GM12878 (cell line): ENCODE data around the gene CFAP61. TPM values are rescaled to one million over a fixed set of nuclear protein-coding genes. Genes with fewer than 3 reads are reported as not detected.
"Not testable (repeated sequence)": the region's sequence is repeated elsewhere in the genome, so short reads cannot be mapped to it uniquely, and the experiment has no call there.

ENCODE experiments used
- ATAC-seq: fragments of 200-7000 bp; cut with Tn5 transposase; 3 replicates; pipeline ENCODE4 v1.9.1; 2020; ENCODE audit warnings: mild to moderate bottlenecking, moderate library complexity
- BruUV-seq: library from RNA; stranded (reverse); fragments of 400-500 nt; replicated peaks from 2 replicates; lab custom pipeline; 2021; lab: Mats Ljungman, UMichigan
- CTCF ChIA-PET: fragments of 300-600 bp; sonication (Branson Sonifier 250); formaldehyde crosslinking; extraction: SDS; loops from one replicate; lab custom pipeline; 2021; ENCODE audit warnings: inconsistent platforms; lab: Yijun Ruan, JAX
- POLR2A ChIA-PET: fragments of 350-600 bp; formaldehyde crosslinking; extraction: SDS; loops from one replicate; lab custom pipeline; 2021; ENCODE audit warnings: inconsistent platforms; lab: Charles Lee
- RAD21 ChIA-PET: fragments of 300-600 bp; sonication (Branson Sonifier 250); formaldehyde crosslinking; loops from one replicate; lab custom pipeline; 2023; ENCODE audit warnings: antibody characterized with exemption; ENCODE audit not compliant: unreplicated experiment; lab: Charles Lee
- SMC1A ChIA-PET: fragments of 300-600 bp; sonication (Branson Sonifier 250); formaldehyde crosslinking; loops from one replicate; lab custom pipeline; 2023; ENCODE audit not compliant: unreplicated experiment, uncharacterized antibody; lab: Charles Lee
- DNase-seq: peaks from one replicate; pipeline ENCODE4 v3.0.0-alpha.2; 2011; ENCODE audit warnings: low read depth, low spot score
- FAIRE-seq: peaks from 3 replicates; lab custom pipeline; 2011; peaks lifted over from hg19 to GRCh38; lab: Jason Lieb, UNC
- H2AFZ ChIP-seq: 2 replicates; pipeline ENCODE4 v1.6.0; 2011; ENCODE audit warnings: low read depth, low read length, control low read depth; ENCODE audit not compliant: control insufficient read depth
- H3K27ac ChIP-seq: 2 replicates; pipeline ENCODE4 v1.5.1; 2011; ENCODE audit warnings: control low read depth; ENCODE audit not compliant: control insufficient read depth, insufficient read depth
- H3K27me3 ChIP-seq, 2 experiments: replicated peaks in 1 of 2; 2 replicates each; pipeline versions ENCODE4 v1.6.0 to v1.6.1; 2011; ENCODE audit warnings: low read length in 1 of 2; ENCODE audit not compliant: control insufficient read depth in 2 of 2, insufficient read depth in 2 of 2
- H3K36me3 ChIP-seq, 2 experiments: 2 replicates each; pipeline ENCODE4 v1.5.1; 2011; ENCODE audit warnings: low read length in 1 of 2; ENCODE audit not compliant: control insufficient read depth in 2 of 2, insufficient read depth in 2 of 2
- H3K4me1 ChIP-seq: 2 replicates; pipeline ENCODE4 v1.6.1; 2011; ENCODE audit warnings: mild to moderate bottlenecking, low read length, moderate library complexity, mixed read lengths; ENCODE audit not compliant: control insufficient read depth, insufficient read depth
- H3K4me2 ChIP-seq: 2 replicates; pipeline ENCODE4 v1.6.0; 2011; ENCODE audit warnings: control low read depth; ENCODE audit not compliant: control insufficient read depth, insufficient read depth
- H3K4me3 ChIP-seq: fragments of 200-600 bp; sonication (generic); 2 replicates; pipeline ENCODE4 v1.5.1; 2016
- H3K79me2 ChIP-seq: 2 replicates; pipeline ENCODE4 v1.6.0; 2011; ENCODE audit warnings: low read length; ENCODE audit not compliant: control insufficient read depth, insufficient read depth
- H3K9ac ChIP-seq: 2 replicates; pipeline ENCODE4 v1.8.0; 2011; ENCODE audit warnings: low read length, control low read depth, mixed read lengths; ENCODE audit not compliant: control insufficient read depth, insufficient read depth
- H3K9me3 ChIP-seq: replicated peaks from 3 replicates; pipeline ENCODE4 v1.5.1; 2011; ENCODE audit warnings: mild to moderate bottlenecking, low read length; ENCODE audit not compliant: control insufficient read depth, insufficient read depth
- H4K20me1 ChIP-seq: 2 replicates; pipeline ENCODE4 v1.6.0; 2011; ENCODE audit not compliant: control insufficient read depth, insufficient read depth
- CBX5 ChIP-seq: sonication (generic); IDR thresholded peaks from 2 replicates; pipeline ENCODE4 v1.6.1; 2016; ENCODE audit warnings: low read depth, moderate library complexity, mild to moderate bottlenecking, inconsistent platforms
- CREB1 ChIP-seq: IDR thresholded peaks from 2 replicates; pipeline ENCODE4 v1.6.1; 2012; ENCODE audit warnings: low read depth, mild to moderate bottlenecking, inconsistent platforms
- HCFC1 ChIP-seq: fragments of 150-350 bp; IDR thresholded peaks from 2 replicates; pipeline ENCODE4 v1.6.1; 2014; ENCODE audit warnings: low read length
- IRF4 ChIP-seq: IDR thresholded peaks from 2 replicates; pipeline ENCODE4 v1.6.1; 2011; ENCODE audit warnings: low read depth, low read length
- NFXL1 ChIP-seq: fragments of 450-650 bp; IDR thresholded peaks from 2 replicates; pipeline ENCODE4 v1.6.1; 2017; ENCODE audit warnings: antibody characterized with exemption, mild to moderate bottlenecking, borderline replicate concordance
- NKRF ChIP-seq: fragments of 450-650 bp; conservative IDR thresholded peaks from 2 replicates; pipeline ENCODE4 v1.6.1; 2017; ENCODE audit warnings: mild to moderate bottlenecking, moderate library complexity
- PAX8 ChIP-seq: fragments of 450-650 bp; IDR thresholded peaks from 2 replicates; pipeline ENCODE4 v1.6.1; 2017; ENCODE audit warnings: mild to moderate bottlenecking, moderate library complexity
- POLR2AphosphoS2 ChIP-seq: IDR thresholded peaks from 2 replicates; pipeline ENCODE4 v1.6.1; 2011; ENCODE audit warnings: low read depth, mild to moderate bottlenecking, low read length, improper control_type of control experiment, moderate library complexity
- RAD21 ChIP-seq: IDR thresholded peaks from 2 replicates; pipeline ENCODE4 v1.6.1; 2011; ENCODE audit warnings: mild to moderate bottlenecking, low read depth, low read length, moderate library complexity; ENCODE audit not compliant: insufficient read depth
- RB1 ChIP-seq: fragments of 450-650 bp; formaldehyde crosslinking; IDR thresholded peaks from 2 replicates; pipeline ENCODE4 v1.6.1; 2017; ENCODE audit warnings: mild to moderate bottlenecking, borderline replicate concordance
- RELA ChIP-seq: fragments of 450-650 bp; IDR thresholded peaks from 2 replicates; pipeline ENCODE4 v1.8.0; 2014; ENCODE audit warnings: borderline replicate concordance; ENCODE audit not compliant: partially characterized antibody
- SP1 ChIP-seq: IDR thresholded peaks from one replicate; pipeline ENCODE4 v1.6.1; 2011; ENCODE audit warnings: low read depth, low read length
- STAT3 ChIP-seq: IDR thresholded peaks from 2 replicates; pipeline ENCODE4 v1.6.1; 2011; ENCODE audit warnings: low read depth, low read length, improper control_type of control experiment
- WRNIP1 ChIP-seq: IDR thresholded peaks from 2 replicates; pipeline ENCODE4 v1.6.1; 2011; ENCODE audit warnings: low read depth, low read length, improper control_type of control experiment, borderline replicate concordance
- ZBED1 ChIP-seq: IDR thresholded peaks from 2 replicates; pipeline ENCODE4 v1.6.1; 2016; ENCODE audit warnings: borderline replicate concordance
- ZNF274 ChIP-seq: IDR thresholded peaks from one replicate; pipeline ENCODE4 v1.8.0; 2011; ENCODE audit not compliant: insufficient read length, insufficient read depth
- ZNF384 ChIP-seq: IDR thresholded peaks from 2 replicates; pipeline ENCODE4 v1.6.1; 2012; ENCODE audit warnings: low read depth, mild to moderate bottlenecking, low read length, improper control_type of control experiment, borderline replicate concordance
- WGBS: methylation state at CpG from one replicate; pipeline ENCODE4 v1.1.6; 2016; ENCODE audit warnings: low lambda C conversion rate; ENCODE audit not compliant: insufficient replicate concordance, insufficient coverage; ENCODE audit errors: missing lambda C conversion rate; 5-methylcytosine and 5-hydroxymethylcytosine counted together
- in situ Hi-C: fragments of 300-500 bp; cut with MboI; formaldehyde crosslinking; loops from 9 replicates; pipeline ENCODE4 v1.14.3; 2018; ENCODE audit warnings: mixed read lengths
- intact Hi-C: fragments of 100-400 bp; cut with micrococcal nuclease; formaldehyde crosslinking; loops from one replicate; pipeline ENCODE4 v1.14.2; 2022; ENCODE audit not compliant: unreplicated experiment
- polyA plus RNA-seq, 11 experiments: library from polyadenylated mRNA; depleted of rRNA in 4 of 11; unstranded in 6 of 11; stranded (reverse) in 5 of 11; fragments of >200 nt; fragmentation: Nextera tagmentation in 4 of 11; fragmentation: Illumina TruSeq in 1 of 11; extraction: Ambion mirVana in 4 of 11; extraction: Trizol in 1 of 11; gene quantifications; 1 replicate in 1 of 11; 2 replicates in 10 of 11; pipeline versions ENCODE4 v1.2.1 to v1.2.3, GENCODE V29; 2011 to 2016; ENCODE audit warnings: inconsistent platforms in 2 of 11, missing spikeins in 2 of 11, low read depth in 1 of 11
- total RNA-seq, 4 experiments: library from RNA; depleted of rRNA in 3 of 4; stranded (reverse); fragments of >200 nt in 3 of 4; fragmentation: Illumina TruSeq in 1 of 4; extraction: Trizol in 1 of 4; gene quantifications; 2 replicates each; pipeline versions ENCODE4 v1.2.1 to v1.2.3, GENCODE V29; 2013 to 2021

The CFAP61 gene
- total and polyA plus RNA-seq, 10 of the 15 experiments (the other 5 are each of a cell fraction or from before 2014, with no cell fraction given), result 0.11 to 0.41 (median 0.24) TPM; not detected in 7

GRCh38 chr20:20241976-20242375 is 189.6 kb downstream of the CFAP61 start:
- ATAC-seq (no peak), DNase-seq (no peak), FAIRE-seq (no peak)
- ChIA-PET POLR2A (no interaction called here), RAD21 (interaction anchor here (0.8 kb wide), 1 partner anchor 25 kb away, joined by 4 read pairs; no protein-coding TSS in a partner anchor), CTCF (interaction anchor here (0.6 to 7.3 kb wide), 4 partner anchors 58 to 351 kb away, joined by 3 to 57 read pairs (median 4); no protein-coding TSS in a partner anchor), SMC1A (interaction anchor here (1.0 to 1.9 kb wide), 2 partner anchors 10 to 155 kb away, joined by 3 to 7 read pairs; no protein-coding TSS in a partner anchor)
- no peak overlapping the region for H3K4me3 ChIP-seq
- in situ Hi-C loops, result no loop called here
- no peaks in the 10 kb centered on the region; a peak in 1 of 4 replicates for H3K27me3 ChIP-seq
- H3K4me1 ChIP-seq, result no peaks in the 10 kb centered on the region
- no peaks in the 10 kb centered on the region for H3K79me2 ChIP-seq
- no peak overlapping the region for H3K9ac ChIP-seq
- no peaks in the 10 kb centered on the region for H3K36me3 ChIP-seq
- H4K20me1 ChIP-seq, result no peaks in the 10 kb centered on the region
- 54% methylated on average over 1 of the region's 1 CpG for WGBS
- H2AFZ ChIP-seq, result no peak overlapping the region
- intact Hi-C loops, result no loop called here
- H3K27ac ChIP-seq, result no peak overlapping the region
- no TSS peak for BruUV-seq
- TF ChIP-seq RELA, result no peak
- no peak for TF ChIP-seq NKRF
- no peak for TF ChIP-seq ZBED1
- no peak for TF ChIP-seq CREB1
- no peak for TF ChIP-seq ZNF384
- TF ChIP-seq IRF4, result no peak
- TF ChIP-seq CBX5, result no peak
- TF ChIP-seq HCFC1, result no peak
- no peak for TF ChIP-seq NFXL1
- TF ChIP-seq PAX8, result no peak
- TF ChIP-seq STAT3, result no peak
- TF ChIP-seq SP1, result no peak
- TF ChIP-seq RB1, result no peak
- no peak for TF ChIP-seq ZNF274
- no peak for TF ChIP-seq POLR2AphosphoS2
- TF ChIP-seq RAD21, result no peak
- TF ChIP-seq WRNIP1, result no peak
- no peaks in the 10 kb centered on the region; the same call in 2 of the 3 replicates for H3K9me3 ChIP-seq
- no peak overlapping the region for H3K4me2 ChIP-seq

GRCh38 chr20:20244384-20244783 is 192.1 kb downstream of the CFAP61 start:
- H3K79me2 ChIP-seq, ATAC-seq, H3K4me3 ChIP-seq, H2AFZ ChIP-seq, DNase-seq, H4K20me1 ChIP-seq, H3K36me3 ChIP-seq, POLR2A ChIA-PET, H3K27me3 ChIP-seq, RAD21 ChIA-PET, in situ Hi-C loops, intact Hi-C loops, H3K27ac ChIP-seq, CTCF ChIA-PET, H3K9me3 ChIP-seq, H3K9ac ChIP-seq, FAIRE-seq, H3K4me1 ChIP-seq, H3K4me2 ChIP-seq, BruUV-seq: not testable (repeated sequence)
- 0% methylated on average over 1 of the region's 1 CpG for WGBS
- SMC1A ChIA-PET, result interaction anchor here (1.4 kb wide), 1 partner anchor 11 kb away, joined by 3 read pairs; no protein-coding TSS in a partner anchor
